DND-41 (cell line): ENCODE data around the gene MIS18A.
"Not testable (repeated sequence)": the region's sequence is repeated elsewhere in the genome, so short reads cannot be mapped to it uniquely, and the experiment has no call there.

ENCODE experiments used
- CTCF ChIP-seq: IDR thresholded peaks from 2 replicates; pipeline ENCODE4 v1.5.1; 2012; ENCODE audit warnings: borderline replicate concordance, low read length, moderate library complexity, mild to moderate bottlenecking; ENCODE audit not compliant: poor library complexity, severe bottlenecking; ENCODE audit errors: extremely low read depth
- EZH2 ChIP-seq: IDR thresholded peaks from 3 replicates; pipeline ENCODE4 v1.6.1; 2012; ENCODE audit warnings: borderline replicate concordance, low read depth, mild to moderate bottlenecking, moderate library complexity, low read length, inconsistent platforms; ENCODE audit not compliant: severe bottlenecking

GRCh38 chr21:32265321-32265720 is 13.5 kb downstream of the MIS18A start:
- TF ChIP-seq EZH2, CTCF: not testable (repeated sequence)
